Pericardium fibroblast (primary cell): ENCODE results near the gene RARS1. TPM values are rescaled to one million over a fixed set of nuclear protein-coding genes. Genes with fewer than 3 reads are reported as not detected.

Experiments used
- total RNA-seq: library from RNA; depleted of rRNA; stranded (reverse); fragments of >200 nt; gene quantifications from 2 replicates; pipeline ENCODE4 v1.2.3, GENCODE V29; 2015

Gene RARS1
- total RNA-seq, result 91.4 and 99.0 TPM in 2 replicates

GRCh38 chr5:168486136-168486879, at the start of gene RARS1:
RARS1 (plus strand) TSS chr5:168486471; CDS start chr5:168486499, 28 bp downstream.

GRCh38 chr5:168528521-168529373, 42.5 kb downstream of the RARS1 start, which contains the start of gene FBLL1:
FBLL1 (plus strand) TSS chr5:168529305; CDS start chr5:168529505, 200 bp downstream.

Other genes starting within 250 kb of the RARS1 start
- gene WWC1, start 194.8 kb upstream of the RARS1 start, total RNA-seq, result 1.0 and 2.1 TPM in 2 replicates
- 0.68 and 1.6 TPM in 2 replicates for gene FBLL1, start 42.8 kb downstream of the RARS1 start, total RNA-seq
- gene PANK3, start 92.9 kb downstream of the RARS1 start, total RNA-seq, result 25.1 and 28.8 TPM in 2 replicates